HUDEP-2 (cell line): Measurements from ENCODE around the gene ZNF888.
A peak's percentile ranks its signal among the peaks of the same experiment; 100 is the strongest.
"Not testable (repeated sequence)": the region's sequence is repeated elsewhere in the genome, so short reads cannot be mapped to it uniquely, and the experiment has no call there.

Source experiments
- DNase-seq, 76 experiments: peaks; one replicate each; lab custom pipeline; 2025; ENCODE audit not compliant: unreplicated experiment in 76 of 76; lab: John Stamatoyannopoulos, UW

The ZNF888 gene

GRCh38 chr19:52922841-52923777 lies at the start of gene ZNF888:
TSS of gene ZNF888 (minus strand) at chr19:52923428. CDS start at chr19:52917873, 5,555 bp downstream.
- DNase-seq: peak in 75 of 76 experiments; percentile 23 to 96 (median 87)

- no peak for DNase-seq
Measured at GRCh38 chr19:52967772-52968171, 44.5 kb upstream of the ZNF888 start.

DNA sequence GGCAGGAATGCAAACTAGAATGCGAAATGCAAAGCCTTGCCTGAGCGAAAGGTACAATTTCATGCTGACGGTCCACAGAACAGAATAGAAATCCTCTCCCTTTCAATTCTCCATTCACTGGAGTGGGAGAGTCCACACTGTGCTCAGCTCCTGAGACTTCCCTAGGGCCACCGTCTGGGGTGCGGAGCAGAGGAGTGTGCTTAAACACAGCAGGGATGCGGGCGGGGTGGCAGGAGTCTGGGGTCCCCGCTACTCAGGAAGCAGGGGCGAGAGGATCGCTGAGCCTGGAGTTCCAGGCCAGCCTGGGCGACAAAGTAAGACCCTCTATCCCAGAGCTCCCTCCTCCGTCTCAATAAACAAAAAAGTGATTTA lies 40.0 kb upstream of the ZNF888 start:
- no peak for DNase-seq

GRCh38 chr19:52962394-52963246 lies 39.4 kb upstream of the ZNF888 start, which contains the start of gene ZNF816:
TSS of gene ZNF816 (minus strand) at chr19:52962881. CDS start at chr19:52956089, 6,792 bp downstream.
- DNase-seq: peak in 73 of 76 experiments; percentile 59 to 99 (median 96)

DNA sequence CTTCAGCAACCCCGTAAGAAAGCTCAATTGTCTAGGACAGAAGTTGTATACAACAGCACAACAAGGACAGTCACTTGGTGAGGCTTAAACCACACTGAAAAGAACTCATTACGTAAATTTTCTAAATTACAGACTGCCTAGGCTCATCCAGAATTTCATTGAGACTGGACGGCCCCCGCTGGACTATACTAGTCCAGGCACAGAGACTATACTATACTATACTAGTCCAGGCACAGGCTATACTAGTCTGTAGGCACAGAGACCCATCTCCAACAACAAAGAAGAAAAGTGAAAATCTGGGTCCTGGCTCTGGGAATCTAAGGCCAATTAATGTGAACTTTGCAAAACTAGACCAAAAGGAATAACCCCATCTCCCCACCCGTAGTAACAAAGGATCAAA lies 38.8 kb upstream of the ZNF888 start:
- peak in 1 of 76 experiments; percentile 12 for DNase-seq

GRCh38 chr19:52959613-52960295 lies 36.5 kb upstream of the ZNF888 start:
- no peak for DNase-seq

GRCh38 chr19:52957591-52957990 lies 34.4 kb upstream of the ZNF888 start:
- DNase-seq: no peak

DNA sequence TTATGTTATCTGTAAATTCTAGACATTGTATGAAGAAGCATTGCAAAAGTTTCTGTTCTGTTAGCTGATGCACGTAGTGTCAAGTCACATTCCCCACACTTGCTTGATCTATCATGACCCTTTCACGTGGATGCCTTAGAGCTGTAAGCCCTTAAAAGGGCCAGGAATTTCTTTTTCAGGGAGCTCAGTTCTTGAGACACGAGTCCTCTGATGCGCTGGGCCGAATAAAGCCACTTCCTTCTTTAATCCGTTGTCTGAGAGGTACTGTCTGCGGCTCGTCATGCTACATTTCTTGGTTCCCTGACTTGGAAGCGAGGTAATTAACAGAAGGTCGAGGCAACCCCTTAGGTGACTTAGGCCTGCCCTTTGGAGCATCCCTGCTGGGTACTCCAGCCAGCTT lies 33.7 kb upstream of the ZNF888 start:
- no peak for DNase-seq

DNA sequence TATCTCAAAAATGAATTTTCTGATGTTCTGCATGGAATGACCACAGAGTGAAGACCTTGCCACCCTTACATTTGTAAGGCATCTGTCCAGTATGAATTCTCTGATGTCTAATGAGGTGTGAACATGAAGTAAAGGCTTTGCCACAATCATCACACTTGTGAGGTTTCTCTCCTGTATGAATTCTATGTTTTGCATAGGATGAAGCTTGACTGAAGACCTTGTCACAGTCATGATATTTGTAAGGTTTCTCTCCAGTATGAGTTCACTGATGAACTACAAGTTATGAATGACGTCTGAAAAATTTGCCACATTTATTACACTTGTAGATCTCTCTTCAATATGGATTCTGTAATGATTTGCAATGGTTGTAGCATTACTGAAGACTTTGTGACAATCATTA lies 26.2 kb upstream of the ZNF888 start:
- DNase-seq: no peak

DNA sequence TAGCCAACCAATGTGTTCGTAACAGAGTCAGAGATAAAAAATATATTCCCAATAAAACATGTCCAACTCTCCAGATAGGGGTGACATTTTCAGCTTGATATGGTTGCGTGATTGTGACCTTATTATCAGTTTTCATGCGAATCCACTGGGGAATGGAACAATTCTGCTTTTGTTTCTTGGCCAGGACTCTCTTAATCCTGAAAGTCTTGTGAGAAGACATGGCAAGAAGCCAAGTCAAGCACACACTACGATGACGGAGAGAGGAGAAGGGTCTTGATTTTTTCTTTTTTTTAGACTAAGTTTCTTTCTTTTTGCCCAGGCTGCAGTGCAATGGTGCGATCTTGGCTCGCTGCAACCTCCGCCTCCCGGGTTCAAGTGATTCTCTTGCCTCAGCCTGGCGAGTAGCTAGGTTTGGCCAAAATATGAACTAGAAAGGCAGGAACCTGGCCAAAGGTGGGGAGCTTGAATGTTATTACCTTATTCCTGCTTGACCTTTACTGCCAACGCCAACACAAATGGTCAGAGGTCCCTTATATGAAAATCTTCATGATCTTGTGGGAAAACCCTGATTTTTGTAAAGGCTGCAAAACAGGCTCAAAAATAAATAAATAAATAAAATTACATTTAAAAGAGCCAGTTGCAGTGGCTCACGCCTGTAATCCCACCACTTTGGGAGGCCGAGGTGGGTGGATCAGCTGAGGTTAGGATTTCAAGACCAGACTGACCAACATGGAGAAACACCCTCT lies 25.0 kb upstream of the ZNF888 start:
- DNase-seq: no peak

DNA sequence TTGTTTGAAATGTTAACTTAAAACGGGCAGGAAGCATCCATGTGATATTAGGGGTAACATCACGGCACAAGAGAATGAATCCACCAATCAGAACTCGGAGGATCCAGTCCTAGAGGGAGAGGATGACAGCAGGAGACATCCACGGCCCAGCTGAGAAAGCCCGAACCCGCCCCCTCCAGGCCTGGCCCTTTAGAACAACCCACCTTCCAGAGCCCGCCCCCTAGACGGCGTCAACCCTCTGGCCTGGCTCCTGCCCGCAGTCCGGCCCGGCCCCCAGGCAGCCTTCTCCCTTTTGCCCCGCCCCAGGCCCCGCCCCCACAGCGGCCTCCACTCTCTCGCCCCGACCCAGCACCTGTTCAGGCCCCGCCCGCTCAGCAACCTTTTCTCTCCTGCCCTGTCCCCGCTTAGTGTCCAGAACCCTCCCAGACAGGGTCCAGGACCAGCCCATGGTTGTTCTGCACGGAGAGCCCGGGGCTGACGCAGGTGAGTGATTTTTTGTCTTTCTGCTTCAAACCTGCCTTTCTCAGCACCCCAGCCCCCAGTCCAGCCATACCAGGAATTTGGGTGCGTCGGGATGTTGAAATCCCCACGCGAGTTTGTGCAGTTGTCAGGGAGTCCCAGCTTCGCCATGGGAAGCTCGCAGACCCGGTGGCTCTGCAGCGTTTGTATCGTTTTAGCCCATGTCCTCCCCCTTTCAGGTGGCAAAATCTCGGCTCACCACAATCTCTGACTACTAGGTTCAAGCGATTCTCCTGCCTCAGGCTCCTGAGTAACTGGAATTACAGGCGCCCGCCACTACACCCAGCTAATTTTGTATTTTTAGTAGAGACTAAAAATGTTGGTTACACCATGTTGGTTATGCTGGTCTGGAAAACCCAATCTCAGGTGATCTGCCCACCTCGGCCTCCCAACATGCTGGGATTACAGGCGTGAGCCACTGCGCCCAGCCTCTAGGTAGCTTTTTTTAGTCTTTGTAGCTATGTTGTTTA lies 23.4 kb upstream of the ZNF888 start:
- no peak for DNase-seq

GRCh38 chr19:52945652-52946321 lies 22.6 kb upstream of the ZNF888 start:
- DNase-seq: no peak

DNA sequence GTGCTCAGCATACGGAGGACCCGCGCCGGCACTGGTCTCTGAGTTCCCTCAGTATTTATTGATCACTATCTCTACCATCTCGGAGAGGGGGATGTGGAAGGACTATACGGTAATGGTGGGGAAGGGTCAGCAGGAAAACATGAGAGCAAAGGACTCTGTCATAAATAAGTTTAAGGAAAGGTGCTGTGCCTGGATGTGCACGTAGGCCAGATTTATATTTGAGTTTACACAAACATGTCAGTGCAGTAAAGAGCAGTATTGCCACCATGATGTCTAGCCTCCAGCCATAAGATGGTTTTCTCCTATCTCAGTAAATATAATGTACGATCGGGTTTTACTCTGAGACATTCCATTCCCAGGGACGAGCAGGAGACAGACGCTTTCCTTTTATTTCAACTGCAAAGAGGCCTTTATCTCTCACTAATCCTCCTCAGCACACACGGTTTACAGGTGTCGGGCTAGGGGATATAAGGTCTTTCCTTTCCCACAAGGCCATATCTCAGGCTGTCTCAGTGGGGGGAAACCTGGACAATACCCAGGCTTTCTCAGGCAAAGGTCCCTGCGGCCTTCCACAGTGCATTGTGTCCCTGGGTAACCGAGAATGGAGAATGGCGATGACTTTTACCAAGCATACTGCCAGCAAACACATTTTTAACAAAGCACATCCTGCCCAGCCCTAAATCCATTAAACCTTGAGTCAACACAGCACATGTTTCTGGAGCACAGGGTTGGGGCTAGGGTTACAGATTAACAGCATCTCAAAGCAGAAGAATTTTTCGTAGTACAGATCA lies 21.7 kb upstream of the ZNF888 start:
- not testable (repeated sequence) for DNase-seq

DNA sequence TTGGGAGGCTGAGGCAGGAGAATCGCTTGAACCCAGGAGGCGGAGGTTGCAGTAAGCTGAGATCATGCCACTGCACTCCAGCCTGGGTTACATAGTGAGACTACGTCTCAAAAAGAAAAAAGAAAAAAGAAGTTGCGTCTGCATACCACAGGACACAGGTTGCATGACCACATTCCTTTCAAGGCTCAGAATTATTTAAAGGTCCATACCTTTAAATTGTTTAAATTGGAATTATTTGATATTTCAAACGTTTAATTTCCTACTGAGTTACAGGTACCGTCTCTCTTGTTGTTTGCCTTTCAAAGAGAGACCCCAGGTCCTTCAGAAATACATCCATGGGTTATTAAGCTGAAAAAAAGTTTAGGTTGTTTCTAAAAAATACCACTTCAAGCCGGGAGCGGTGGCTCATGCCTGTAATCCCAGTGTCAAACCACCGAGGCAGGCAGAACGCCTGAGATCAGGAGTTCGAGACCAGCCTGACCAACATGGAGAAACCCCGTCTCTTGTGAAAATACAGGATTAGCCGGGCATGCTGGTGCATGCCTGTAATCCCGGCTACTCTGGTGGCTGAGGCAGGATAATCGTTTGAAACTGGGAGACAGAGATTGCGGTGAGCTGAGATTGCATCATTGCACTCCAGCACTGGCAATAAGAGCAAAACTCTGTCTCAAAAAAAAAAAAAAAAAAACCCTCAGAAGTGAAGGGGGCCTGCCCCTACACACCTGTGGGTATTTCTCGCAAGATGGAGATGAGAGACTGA lies 20.8 kb upstream of the ZNF888 start:
- DNase-seq: no peak

GRCh38 chr19:52943134-52943883 lies 20.1 kb upstream of the ZNF888 start:
- DNase-seq: no peak
